Measurements from ENCODE around the gene USP3. TPM values are rescaled to one million over a fixed set of nuclear protein-coding genes. Genes with fewer than 3 reads are reported as not detected.
"Not testable (repeated sequence)": the region's sequence is repeated elsewhere in the genome, so short reads cannot be mapped to it uniquely, and the experiment has no call there.

The USP3 gene
- total RNA-seq, 2 donors from 2014 or later, result 57.6 to 74.2 TPM

DNA sequence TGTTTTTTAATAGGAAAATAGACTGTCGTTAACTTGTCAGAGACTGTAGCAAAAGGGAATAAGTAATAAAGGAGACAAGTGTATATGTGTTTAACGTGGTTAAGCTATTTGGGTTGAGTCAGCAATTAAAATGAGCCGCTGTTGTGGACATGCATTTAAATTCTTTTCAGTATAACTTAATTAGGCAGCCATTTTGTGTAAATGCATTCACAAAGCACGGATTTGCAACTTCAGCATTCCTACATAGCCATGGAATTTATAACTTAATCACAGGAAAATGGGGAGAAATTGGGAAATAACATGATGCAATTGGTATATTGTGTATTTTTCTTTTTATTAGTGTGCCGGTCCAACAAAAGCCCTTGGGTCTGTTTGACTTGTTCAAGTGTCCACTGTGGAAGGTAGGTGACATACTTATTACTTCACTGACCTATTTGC lies 27.9 kb downstream of the USP3 start:
- no peak overlapping the region for H3K27ac ChIP-seq
- H3K4me1 ChIP-seq, result no peaks in the 10 kb centered on the region
- no peaks in the 10 kb centered on the region for H3K36me3 ChIP-seq
- intact Hi-C loops (cut with DNase I), result no loop called here
- DNase-seq, result no peak
- TF ChIP-seq, protein P1, sequence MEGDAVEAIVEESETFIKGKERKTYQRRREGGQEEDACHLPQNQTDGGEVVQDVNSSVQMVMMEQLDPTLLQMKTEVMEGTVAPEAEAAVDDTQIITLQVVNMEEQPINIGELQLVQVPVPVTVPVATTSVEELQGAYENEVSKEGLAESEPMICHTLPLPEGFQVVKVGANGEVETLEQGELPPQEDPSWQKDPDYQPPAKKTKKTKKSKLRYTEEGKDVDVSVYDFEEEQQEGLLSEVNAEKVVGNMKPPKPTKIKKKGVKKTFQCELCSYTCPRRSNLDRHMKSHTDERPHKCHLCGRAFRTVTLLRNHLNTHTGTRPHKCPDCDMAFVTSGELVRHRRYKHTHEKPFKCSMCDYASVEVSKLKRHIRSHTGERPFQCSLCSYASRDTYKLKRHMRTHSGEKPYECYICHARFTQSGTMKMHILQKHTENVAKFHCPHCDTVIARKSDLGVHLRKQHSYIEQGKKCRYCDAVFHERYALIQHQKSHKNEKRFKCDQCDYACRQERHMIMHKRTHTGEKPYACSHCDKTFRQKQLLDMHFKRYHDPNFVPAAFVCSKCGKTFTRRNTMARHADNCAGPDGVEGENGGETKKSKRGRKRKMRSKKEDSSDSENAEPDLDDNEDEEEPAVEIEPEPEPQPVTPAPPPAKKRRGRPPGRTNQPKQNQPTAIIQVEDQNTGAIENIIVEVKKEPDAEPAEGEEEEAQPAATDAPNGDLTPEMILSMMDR (IDR thresholded peaks at IDR 0.05), result no peak
- no peaks in the 10 kb centered on the region for H3K27me3 ChIP-seq
- no peak overlapping the region for H3K9ac ChIP-seq (ENCODE audit: low read depth in 2 of 2, low read length in 2 of 2)
- no peaks in the 10 kb centered on the region for H3K9me3 ChIP-seq
- no peak overlapping the region for H3K4me3 ChIP-seq

DNA sequence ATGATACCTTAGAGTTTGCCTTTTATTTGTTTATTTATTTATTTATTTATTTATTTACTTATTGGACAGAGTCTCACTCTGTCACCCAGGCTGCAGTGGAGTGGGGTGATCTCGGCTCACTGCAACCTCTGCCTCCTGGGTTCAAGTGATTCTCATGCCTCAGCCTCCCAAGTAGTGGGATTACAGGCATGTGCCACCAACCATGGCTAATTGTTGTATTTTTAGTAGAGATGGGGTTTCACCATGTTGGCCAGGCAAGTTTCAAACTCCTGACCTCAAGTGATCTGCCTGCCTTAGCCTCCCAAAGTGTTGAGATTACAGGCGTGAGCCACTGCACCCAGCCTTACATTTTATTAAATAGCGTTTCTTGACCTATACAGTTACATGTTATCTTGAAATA lies 30.5 kb downstream of the USP3 start:
- H3K27ac ChIP-seq; H3K9ac ChIP-seq (ENCODE audit: low read depth in 2 of 2, low read length in 2 of 2); H3K4me3 ChIP-seq; H3K4me1 ChIP-seq; DNase-seq; H3K9me3 ChIP-seq; H3K27me3 ChIP-seq; H3K36me3 ChIP-seq; intact Hi-C loops (cut with DNase I): not testable (repeated sequence)

DNA sequence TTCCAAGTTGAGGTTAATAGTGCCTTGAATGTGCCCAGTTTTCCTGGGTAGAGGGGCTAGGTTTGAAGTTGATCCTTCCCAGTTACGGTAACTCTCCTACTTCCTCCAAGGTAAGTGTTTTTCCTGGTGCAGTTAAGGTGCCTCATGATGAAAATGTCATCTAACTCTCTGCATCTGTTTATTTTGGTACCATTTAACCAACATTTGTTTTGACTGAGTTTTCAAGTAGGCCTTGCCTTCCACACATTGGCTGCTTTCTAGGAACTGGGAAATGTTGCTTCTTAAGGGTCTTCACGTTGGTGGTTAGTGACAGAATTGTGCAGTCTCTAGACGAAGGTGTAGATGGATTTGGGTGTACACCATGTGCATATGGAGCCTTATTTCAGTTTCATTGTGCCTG lies 31.3 kb downstream of the USP3 start:
- no peak overlapping the region for H3K4me3 ChIP-seq
- TF ChIP-seq, protein P1 (IDR thresholded peaks at IDR 0.05), result no peak
- H3K27me3 ChIP-seq, result no peaks in the 10 kb centered on the region
- no peak overlapping the region for H3K9ac ChIP-seq (ENCODE audit: low read depth in 2 of 2, low read length in 2 of 2)
- H3K36me3 ChIP-seq, result no peaks in the 10 kb centered on the region
- H3K4me1 ChIP-seq, result no peaks in the 10 kb centered on the region
- intact Hi-C loops (cut with DNase I), result no loop called here
- H3K9me3 ChIP-seq, result no peaks in the 10 kb centered on the region
- H3K27ac ChIP-seq, result no peak overlapping the region
- no peak for DNase-seq

DNA sequence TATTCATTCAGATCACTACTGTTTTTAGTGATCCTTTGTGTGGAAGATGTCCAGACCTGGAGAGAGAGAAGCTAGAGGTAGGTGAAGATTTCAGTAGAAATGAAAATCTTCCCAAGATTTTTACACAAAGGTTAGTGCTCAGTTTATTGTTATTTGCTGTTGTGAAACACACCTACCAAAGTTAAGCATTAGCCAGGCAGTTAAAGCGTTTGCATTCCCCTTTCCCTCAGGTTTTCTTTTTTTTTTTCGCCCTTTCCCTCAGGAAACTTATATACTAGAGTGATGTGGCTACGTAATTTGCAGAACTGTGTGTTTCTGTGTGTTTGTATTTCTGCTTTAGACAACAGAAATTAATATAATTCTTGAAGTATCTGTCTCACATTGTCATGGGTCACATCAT lies 34.5 kb downstream of the USP3 start:
- intact Hi-C loops (cut with DNase I), result no loop called here
- Histone ChIP-seq H3K9ac (ENCODE audit: low read depth in 2 of 2, low read length in 2 of 2) (no peak overlapping the region), H3K36me3 (no peaks in the 10 kb centered on the region), H3K4me3 (no peak overlapping the region), H3K27ac (peak overlapping the region; percentile 30), H3K9me3 (no peaks in the 10 kb centered on the region), H3K27me3 (no peaks in the 10 kb centered on the region), H3K4me1 (no peaks in the 10 kb centered on the region)
- TF ChIP-seq, protein P1 (IDR thresholded peaks at IDR 0.05), result no peak
- DNase-seq, result no peak

DNA sequence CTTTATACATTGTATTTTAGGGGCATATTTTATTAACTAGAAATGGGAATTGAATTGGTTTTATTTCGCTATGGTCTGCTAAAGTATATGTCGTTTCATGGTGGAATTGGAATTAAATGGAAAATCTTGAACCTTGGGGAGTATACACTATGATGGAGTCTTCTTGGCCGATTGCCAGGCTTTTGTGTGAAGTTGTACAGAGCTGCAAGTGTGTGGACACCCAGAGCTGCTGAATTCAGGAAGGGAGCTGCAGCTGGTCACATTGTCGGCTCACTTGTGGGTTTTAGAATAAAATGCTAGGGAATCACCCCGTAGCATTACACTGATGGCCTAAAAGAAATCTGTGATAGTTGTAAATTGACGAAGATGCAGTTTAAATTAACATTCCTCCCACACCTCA lies 35.1 kb downstream of the USP3 start:
- H3K36me3 ChIP-seq, result no peaks in the 10 kb centered on the region
- no peaks in the 10 kb centered on the region for H3K9me3 ChIP-seq
- H3K27me3 ChIP-seq, result no peaks in the 10 kb centered on the region
- H3K9ac ChIP-seq (ENCODE audit: low read depth in 2 of 2, low read length in 2 of 2), result no peak overlapping the region
- H3K27ac ChIP-seq, result peak overlapping the region; percentile 30
- peak; percentile 79 for DNase-seq
- H3K4me3 ChIP-seq, result no peak overlapping the region
- H3K4me1 ChIP-seq, result no peaks in the 10 kb centered on the region
- TF ChIP-seq, protein P1 (IDR thresholded peaks at IDR 0.05), result no peak
- intact Hi-C loops (cut with DNase I), result no loop called here

DNA sequence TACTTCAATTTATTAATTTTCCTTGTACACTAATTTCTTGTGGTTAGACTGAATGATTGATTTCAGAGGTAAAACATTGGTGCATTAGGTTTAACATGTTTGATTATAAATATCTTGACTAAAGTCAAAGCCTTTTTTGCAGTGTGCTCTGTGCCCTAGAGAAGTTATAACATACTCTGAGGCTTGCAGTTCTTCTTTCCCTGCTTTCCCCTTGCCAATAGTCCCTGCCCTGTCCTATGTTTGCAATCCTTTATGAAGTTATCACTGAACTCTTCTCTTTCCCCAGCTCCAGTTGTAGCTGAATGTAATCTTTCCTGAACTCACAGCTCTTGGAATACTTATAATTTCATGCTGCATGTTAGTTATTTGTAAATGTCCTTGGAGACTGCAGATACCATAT lies 35.6 kb downstream of the USP3 start:
- no peak for DNase-seq
- H3K9me3 ChIP-seq, result no peaks in the 10 kb centered on the region
- intact Hi-C loops (cut with DNase I), result no loop called here
- H3K9ac ChIP-seq (ENCODE audit: low read depth in 2 of 2, low read length in 2 of 2), result peak overlapping the region in 1 of 2 donors; percentile 57
- H3K36me3 ChIP-seq, result no peaks in the 10 kb centered on the region
- H3K4me3 ChIP-seq, result no peak overlapping the region
- no peaks in the 10 kb centered on the region for H3K27me3 ChIP-seq
- no peaks in the 10 kb centered on the region for H3K4me1 ChIP-seq
- TF ChIP-seq, protein P1 (IDR thresholded peaks at IDR 0.05), result no peak
- H3K27ac ChIP-seq, result peak overlapping the region; percentile 30
